SU-DHL-6 (cell line): ENCODE data around the gene PPP6C.

Experiments used
- CTCF ChIP-seq: fragments of 200-600 bp; sonication (generic); IDR thresholded peaks from one replicate; pipeline ENCODE4 v1.5.1; 2017; ENCODE audit warnings: antibody characterized with exemption, mild to moderate bottlenecking, low read length, moderate library complexity; ENCODE audit not compliant: insufficient read depth, poor library complexity, severe bottlenecking
- EZH2phosphoT487 ChIP-seq: fragments of 200-600 bp; sonication (generic), shearing (Covaris generic); conservative IDR thresholded peaks from 2 replicates; pipeline ENCODE4 v1.6.1; 2018; ENCODE audit warnings: mild to moderate bottlenecking, antibody characterized with exemption, low read length, moderate library complexity, mixed read lengths

- TF ChIP-seq CTCF (no peak), EZH2phosphoT487 (no peak)
Observed at GRCh38 chr9:125169895-125170294, 19.7 kb downstream of the PPP6C start.
